Measurements from ENCODE around the gene CAMSAP2.

CAMSAP2 gene

GRCh38 chr1:200908191-200908868 lies 169.6 kb downstream of the CAMSAP2 start:
- no peak overlapping the region for H3K27ac ChIP-seq
- no peaks in the 10 kb centered on the region for H3K79me2 ChIP-seq (ENCODE audit: insufficient read depth, low read depth)
- no peak overlapping the region for H3K4me3 ChIP-seq (IDR thresholded peaks at IDR 0.05; ENCODE audit: insufficient read depth, low read depth, low read length)
- H3K4me1 ChIP-seq (ENCODE audit: low read depth, poor library complexity, severe bottlenecking) = peaks cover 32% of the 10 kb centered on the region
- no peaks in the 10 kb centered on the region for H3K36me3 ChIP-seq (ENCODE audit: insufficient read depth)
- no peak overlapping the region for H3K4me2 ChIP-seq
- no peaks in the 10 kb centered on the region for H3K27me3 ChIP-seq (ENCODE audit: insufficient read depth, low read depth)
- H3K9ac ChIP-seq = no peak overlapping the region
- no peak overlapping the region for H2AFZ ChIP-seq (ENCODE audit: low read depth)
- TF ChIP-seq CTCF (conservative IDR thresholded peaks at IDR 0.05; ENCODE audit: low read depth, low read length) = no peak
- H4K20me1 ChIP-seq (ENCODE audit: insufficient read depth) = no peaks in the 10 kb centered on the region

- Histone ChIP-seq H3K36me3 (ENCODE audit: insufficient read depth) (no peaks in the 10 kb centered on the region), H3K4me1 (ENCODE audit: low read depth, poor library complexity, severe bottlenecking) (peaks cover 32% of the 10 kb centered on the region)
Observed at GRCh38 chr1:200909071-200909470, 170.4 kb downstream of the CAMSAP2 start.

GRCh38 chr1:200909757-200910239 lies 171.1 kb downstream of the CAMSAP2 start:
- Histone ChIP-seq H3K36me3 (ENCODE audit: insufficient read depth) (no peaks in the 10 kb centered on the region), H3K4me1 (ENCODE audit: low read depth, poor library complexity, severe bottlenecking) (peaks cover 32% of the 10 kb centered on the region), H3K4me3 (IDR thresholded peaks at IDR 0.05; ENCODE audit: insufficient read depth, low read depth, low read length) (no peak overlapping the region), H3K27ac (no peak overlapping the region), H2AFZ (ENCODE audit: low read depth) (no peak overlapping the region), H3K79me2 (ENCODE audit: insufficient read depth, low read depth) (no peaks in the 10 kb centered on the region), H3K27me3 (ENCODE audit: insufficient read depth, low read depth) (no peaks in the 10 kb centered on the region), H3K4me2 (no peak overlapping the region), H3K9ac (no peak overlapping the region), H4K20me1 (ENCODE audit: insufficient read depth) (no peaks in the 10 kb centered on the region)
- no peak for TF ChIP-seq CTCF (conservative IDR thresholded peaks at IDR 0.05; ENCODE audit: low read depth, low read length)

More at GRCh38 chr1:200909071-200909470, 170.4 kb downstream of the CAMSAP2 start:
- no peak for TF ChIP-seq CTCF (conservative IDR thresholded peaks at IDR 0.05; ENCODE audit: low read depth, low read length)
- no peak overlapping the region for H3K4me3 ChIP-seq (IDR thresholded peaks at IDR 0.05; ENCODE audit: insufficient read depth, low read depth, low read length)
- no peaks in the 10 kb centered on the region for H4K20me1 ChIP-seq (ENCODE audit: insufficient read depth)
- no peaks in the 10 kb centered on the region for H3K79me2 ChIP-seq (ENCODE audit: insufficient read depth, low read depth)
- no peaks in the 10 kb centered on the region for H3K27me3 ChIP-seq (ENCODE audit: insufficient read depth, low read depth)
- H3K4me2 ChIP-seq = no peak overlapping the region
- no peak overlapping the region for H2AFZ ChIP-seq (ENCODE audit: low read depth)
- no peak overlapping the region for H3K27ac ChIP-seq
- no peak overlapping the region for H3K9ac ChIP-seq
